ENCODE results near the gene SDK1.

SDK1 gene

DNA sequence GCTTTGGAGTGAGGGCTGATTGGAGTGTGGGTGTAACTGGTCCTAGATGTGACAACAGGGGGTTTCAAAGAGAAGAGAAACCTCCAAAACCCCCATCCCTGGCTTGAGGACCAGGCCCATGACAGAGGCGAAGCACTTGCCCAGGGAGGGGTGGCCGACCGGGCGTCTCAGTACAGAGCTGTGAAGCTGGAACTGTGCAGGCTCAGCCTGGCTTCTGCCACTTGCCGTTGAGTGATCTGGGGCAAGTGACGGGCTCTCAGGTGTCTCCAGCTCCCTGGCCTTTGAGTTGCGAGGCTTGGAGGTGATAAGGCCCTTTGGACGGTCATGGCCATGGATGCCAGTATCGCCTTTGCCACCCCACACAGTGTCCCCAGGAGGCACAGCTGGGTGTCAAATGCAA, 849.7 kb downstream of the SDK1 start:
- ChIA-PET POLR2A (no interaction called here), CTCF (no interaction called here)
- Histone ChIP-seq H3K9me3 (ENCODE audit: control insufficient read depth, insufficient read depth, low read depth, low read length) (no peaks in the 10 kb centered on the region), H3K4me3 (ENCODE audit: low read depth, low read length) (no peak overlapping the region), H3K27ac (ENCODE audit: extremely low read depth, low read depth, low read length) (no peak overlapping the region), H3K4me1 (ENCODE audit: control insufficient read depth, insufficient read depth, low read length) (no peaks in the 10 kb centered on the region), H3K36me3 (ENCODE audit: control insufficient read depth in 2 of 2, insufficient read depth in 1 of 2, low read length in 2 of 2) (peaks cover 0 to 4% of the 10 kb centered on the region in 2 experiments; a peak in 1 of 3 replicates)
- TF ChIP-seq, protein P1, sequence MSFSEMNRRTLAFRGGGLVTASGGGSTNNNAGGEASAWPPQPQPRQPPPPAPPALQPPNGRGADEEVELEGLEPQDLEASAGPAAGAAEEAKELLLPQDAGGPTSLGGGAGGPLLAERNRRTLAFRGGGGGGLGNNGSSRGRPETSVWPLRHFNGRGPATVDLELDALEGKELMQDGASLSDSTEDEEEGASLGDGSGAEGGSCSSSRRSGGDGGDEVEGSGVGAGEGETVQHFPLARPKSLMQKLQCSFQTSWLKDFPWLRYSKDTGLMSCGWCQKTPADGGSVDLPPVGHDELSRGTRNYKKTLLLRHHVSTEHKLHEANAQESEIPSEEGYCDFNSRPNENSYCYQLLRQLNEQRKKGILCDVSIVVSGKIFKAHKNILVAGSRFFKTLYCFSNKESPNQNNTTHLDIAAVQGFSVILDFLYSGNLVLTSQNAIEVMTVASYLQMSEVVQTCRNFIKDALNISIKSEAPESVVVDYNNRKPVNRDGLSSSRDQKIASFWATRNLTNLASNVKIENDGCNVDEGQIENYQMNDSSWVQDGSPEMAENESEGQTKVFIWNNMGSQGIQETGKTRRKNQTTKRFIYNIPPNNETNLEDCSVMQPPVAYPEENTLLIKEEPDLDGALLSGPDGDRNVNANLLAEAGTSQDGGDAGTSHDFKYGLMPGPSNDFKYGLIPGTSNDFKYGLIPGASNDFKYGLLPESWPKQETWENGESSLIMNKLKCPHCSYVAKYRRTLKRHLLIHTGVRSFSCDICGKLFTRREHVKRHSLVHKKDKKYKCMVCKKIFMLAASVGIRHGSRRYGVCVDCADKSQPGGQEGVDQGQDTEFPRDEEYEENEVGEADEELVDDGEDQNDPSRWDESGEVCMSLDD (tag by site-specific recombination; IDR thresholded peaks at IDR 0.05) = no peak
- TF ChIP-seq, protein P2, sequence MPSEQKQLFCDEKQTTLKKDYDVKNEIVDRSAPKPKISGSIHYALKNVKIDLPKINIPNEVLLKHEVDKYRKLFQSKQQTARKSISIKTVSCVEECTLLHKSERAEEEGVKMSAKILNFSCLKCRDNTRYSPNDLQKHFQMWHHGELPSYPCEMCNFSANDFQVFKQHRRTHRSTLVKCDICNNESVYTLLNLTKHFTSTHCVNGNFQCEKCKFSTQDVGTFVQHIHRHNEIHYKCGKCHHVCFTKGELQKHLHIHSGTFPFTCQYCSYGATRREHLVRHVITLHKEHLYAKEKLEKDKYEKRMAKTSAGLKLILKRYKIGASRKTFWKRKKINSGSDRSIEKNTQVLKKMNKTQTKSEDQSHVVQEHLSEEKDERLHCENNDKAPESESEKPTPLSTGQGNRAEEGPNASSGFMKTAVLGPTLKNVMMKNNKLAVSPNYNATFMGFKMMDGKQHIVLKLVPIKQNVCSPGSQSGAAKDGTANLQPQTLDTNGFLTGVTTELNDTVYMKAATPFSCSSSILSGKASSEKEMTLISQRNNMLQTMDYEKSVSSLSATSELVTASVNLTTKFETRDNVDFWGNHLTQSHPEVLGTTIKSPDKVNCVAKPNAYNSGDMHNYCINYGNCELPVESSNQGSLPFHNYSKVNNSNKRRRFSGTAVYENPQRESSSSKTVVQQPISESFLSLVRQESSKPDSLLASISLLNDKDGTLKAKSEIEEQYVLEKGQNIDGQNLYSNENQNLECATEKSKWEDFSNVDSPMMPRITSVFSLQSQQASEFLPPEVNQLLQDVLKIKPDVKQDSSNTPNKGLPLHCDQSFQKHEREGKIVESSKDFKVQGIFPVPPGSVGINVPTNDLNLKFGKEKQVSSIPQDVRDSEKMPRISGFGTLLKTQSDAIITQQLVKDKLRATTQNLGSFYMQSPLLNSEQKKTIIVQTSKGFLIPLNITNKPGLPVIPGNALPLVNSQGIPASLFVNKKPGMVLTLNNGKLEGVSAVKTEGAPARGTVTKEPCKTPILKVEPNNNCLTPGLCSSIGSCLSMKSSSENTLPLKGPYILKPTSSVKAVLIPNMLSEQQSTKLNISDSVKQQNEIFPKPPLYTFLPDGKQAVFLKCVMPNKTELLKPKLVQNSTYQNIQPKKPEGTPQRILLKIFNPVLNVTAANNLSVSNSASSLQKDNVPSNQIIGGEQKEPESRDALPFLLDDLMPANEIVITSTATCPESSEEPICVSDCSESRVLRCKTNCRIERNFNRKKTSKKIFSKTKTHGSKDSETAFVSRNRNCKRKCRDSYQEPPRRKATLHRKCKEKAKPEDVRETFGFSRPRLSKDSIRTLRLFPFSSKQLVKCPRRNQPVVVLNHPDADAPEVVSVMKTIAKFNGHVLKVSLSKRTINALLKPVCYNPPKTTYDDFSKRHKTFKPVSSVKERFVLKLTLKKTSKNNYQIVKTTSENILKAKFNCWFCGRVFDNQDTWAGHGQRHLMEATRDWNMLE (tag by site-specific recombination; conservative IDR thresholded peaks at IDR 0.05; ENCODE audit: low read depth) = no peak
- no peak for TF ChIP-seq ZNF239 (tag by site-specific recombination; IDR thresholded peaks at IDR 0.05)
- TF ChIP-seq SP3 (tag by site-specific recombination; IDR thresholded peaks at IDR 0.05) = no peak
- TF ChIP-seq ZNF529 (tag by site-specific recombination; IDR thresholded peaks at IDR 0.05; ENCODE audit: insufficient replicate concordance) = no peak
- TF ChIP-seq BCL11A (tag by site-specific recombination; IDR thresholded peaks at IDR 0.05; ENCODE audit: low read depth) = no peak
- TF ChIP-seq ZNF423 (tag by site-specific recombination; IDR thresholded peaks at IDR 0.05) = no peak
- no peak for TF ChIP-seq ZNF19 (tag by site-specific recombination; IDR thresholded peaks at IDR 0.05; ENCODE audit: low read depth)
- TF ChIP-seq ZNF626 (tag by site-specific recombination; IDR thresholded peaks at IDR 0.05) = no peak
- TF ChIP-seq ZNF169 (tag by site-specific recombination; IDR thresholded peaks at IDR 0.05) = no peak
- no peak for TF ChIP-seq MEIS1 (CRISPR knock-in tag; IDR thresholded peaks at IDR 0.05; ENCODE audit: borderline replicate concordance)
- TF ChIP-seq EGR2 (tag by site-specific recombination; IDR thresholded peaks at IDR 0.05; ENCODE audit: low read depth) = no peak
- no peak for TF ChIP-seq ZNF157 (tag by site-specific recombination; IDR thresholded peaks at IDR 0.05)
- TF ChIP-seq, protein P3, sequence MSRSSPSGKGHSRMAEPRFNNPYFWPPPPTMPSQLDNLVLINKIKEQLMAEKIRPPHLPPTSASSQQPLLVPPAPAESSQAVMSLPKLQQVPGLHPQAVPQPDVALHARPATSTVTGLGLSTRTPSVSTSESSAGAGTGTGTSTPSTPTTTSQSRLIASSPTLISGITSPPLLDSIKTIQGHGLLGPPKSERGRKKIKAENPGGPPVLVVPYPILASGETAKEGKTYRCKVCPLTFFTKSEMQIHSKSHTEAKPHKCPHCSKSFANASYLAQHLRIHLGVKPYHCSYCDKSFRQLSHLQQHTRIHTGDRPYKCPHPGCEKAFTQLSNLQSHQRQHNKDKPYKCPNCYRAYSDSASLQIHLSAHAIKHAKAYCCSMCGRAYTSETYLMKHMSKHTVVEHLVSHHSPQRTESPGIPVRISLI (tag by site-specific recombination; IDR thresholded peaks at IDR 0.05) = no peak
- no peak for TF ChIP-seq ZNF211 (tag by site-specific recombination; IDR thresholded peaks at IDR 0.05; ENCODE audit: low read depth)
- no peak for TF ChIP-seq ZNF830 (tag by site-specific recombination; IDR thresholded peaks at IDR 0.05; ENCODE audit: low read depth)

DNA sequence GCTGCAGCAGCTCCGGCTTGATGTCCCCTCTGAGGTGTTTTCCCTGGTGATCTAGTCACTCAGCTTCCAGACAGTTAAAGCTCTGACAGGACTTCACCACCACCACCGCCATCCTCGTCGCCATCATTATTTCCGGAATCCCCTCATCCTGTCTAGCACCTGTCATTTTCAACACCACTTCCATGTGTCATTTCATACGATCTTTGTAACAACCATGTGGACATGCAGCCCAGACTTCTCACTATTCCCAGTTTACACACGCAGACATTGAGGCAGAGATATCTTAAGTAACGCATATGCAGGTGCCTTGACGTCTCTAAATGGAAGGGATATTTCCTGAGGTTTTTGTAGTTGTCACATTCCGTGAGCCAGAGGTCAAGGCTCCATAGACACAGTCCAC, 850.5 kb downstream of the SDK1 start:
- no peaks in the 10 kb centered on the region for H3K36me3 ChIP-seq (ENCODE audit: control insufficient read depth in 2 of 2, insufficient read depth in 1 of 2, low read length in 2 of 2)
- H3K9me3 ChIP-seq (ENCODE audit: control insufficient read depth, insufficient read depth, low read depth, low read length) = no peaks in the 10 kb centered on the region
- H3K4me1 ChIP-seq (ENCODE audit: control insufficient read depth, insufficient read depth, low read length) = no peaks in the 10 kb centered on the region
- H3K4me3 ChIP-seq (ENCODE audit: low read depth, low read length) = no peak overlapping the region
- CTCF ChIA-PET = interaction anchor here (0.7 kb wide), 1 partner anchor 753 kb away, joined by 3 read pairs; no protein-coding TSS in a partner anchor
- no peak overlapping the region for H3K27ac ChIP-seq (ENCODE audit: extremely low read depth, low read depth, low read length)
- POLR2A ChIA-PET = no interaction called here
- TF ChIP-seq, protein P4, sequence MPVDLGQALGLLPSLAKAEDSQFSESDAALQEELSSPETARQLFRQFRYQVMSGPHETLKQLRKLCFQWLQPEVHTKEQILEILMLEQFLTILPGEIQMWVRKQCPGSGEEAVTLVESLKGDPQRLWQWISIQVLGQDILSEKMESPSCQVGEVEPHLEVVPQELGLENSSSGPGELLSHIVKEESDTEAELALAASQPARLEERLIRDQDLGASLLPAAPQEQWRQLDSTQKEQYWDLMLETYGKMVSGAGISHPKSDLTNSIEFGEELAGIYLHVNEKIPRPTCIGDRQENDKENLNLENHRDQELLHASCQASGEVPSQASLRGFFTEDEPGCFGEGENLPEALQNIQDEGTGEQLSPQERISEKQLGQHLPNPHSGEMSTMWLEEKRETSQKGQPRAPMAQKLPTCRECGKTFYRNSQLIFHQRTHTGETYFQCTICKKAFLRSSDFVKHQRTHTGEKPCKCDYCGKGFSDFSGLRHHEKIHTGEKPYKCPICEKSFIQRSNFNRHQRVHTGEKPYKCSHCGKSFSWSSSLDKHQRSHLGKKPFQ (tag by site-specific recombination; IDR thresholded peaks at IDR 0.05) = no peak
- TF ChIP-seq ZFP69B (tag by site-specific recombination; IDR thresholded peaks at IDR 0.05) = no peak
- no peak for TF ChIP-seq SP3 (tag by site-specific recombination; IDR thresholded peaks at IDR 0.05)
- TF ChIP-seq ZNF514 (tag by site-specific recombination; IDR thresholded peaks at IDR 0.05) = no peak
- TF ChIP-seq REPIN1 (tag by site-specific recombination; IDR thresholded peaks at IDR 0.05; ENCODE audit: low read depth) = no peak
- TF ChIP-seq, protein P5, sequence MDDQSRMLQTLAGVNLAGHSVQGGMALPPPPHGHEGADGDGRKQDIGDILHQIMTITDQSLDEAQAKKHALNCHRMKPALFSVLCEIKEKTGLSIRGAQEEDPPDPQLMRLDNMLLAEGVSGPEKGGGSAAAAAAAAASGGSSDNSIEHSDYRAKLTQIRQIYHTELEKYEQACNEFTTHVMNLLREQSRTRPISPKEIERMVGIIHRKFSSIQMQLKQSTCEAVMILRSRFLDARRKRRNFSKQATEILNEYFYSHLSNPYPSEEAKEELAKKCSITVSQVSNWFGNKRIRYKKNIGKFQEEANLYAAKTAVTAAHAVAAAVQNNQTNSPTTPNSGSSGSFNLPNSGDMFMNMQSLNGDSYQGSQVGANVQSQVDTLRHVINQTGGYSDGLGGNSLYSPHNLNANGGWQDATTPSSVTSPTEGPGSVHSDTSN (CRISPR knock-in tag; IDR thresholded peaks at IDR 0.05) = no peak
- TF ChIP-seq, protein P6, sequence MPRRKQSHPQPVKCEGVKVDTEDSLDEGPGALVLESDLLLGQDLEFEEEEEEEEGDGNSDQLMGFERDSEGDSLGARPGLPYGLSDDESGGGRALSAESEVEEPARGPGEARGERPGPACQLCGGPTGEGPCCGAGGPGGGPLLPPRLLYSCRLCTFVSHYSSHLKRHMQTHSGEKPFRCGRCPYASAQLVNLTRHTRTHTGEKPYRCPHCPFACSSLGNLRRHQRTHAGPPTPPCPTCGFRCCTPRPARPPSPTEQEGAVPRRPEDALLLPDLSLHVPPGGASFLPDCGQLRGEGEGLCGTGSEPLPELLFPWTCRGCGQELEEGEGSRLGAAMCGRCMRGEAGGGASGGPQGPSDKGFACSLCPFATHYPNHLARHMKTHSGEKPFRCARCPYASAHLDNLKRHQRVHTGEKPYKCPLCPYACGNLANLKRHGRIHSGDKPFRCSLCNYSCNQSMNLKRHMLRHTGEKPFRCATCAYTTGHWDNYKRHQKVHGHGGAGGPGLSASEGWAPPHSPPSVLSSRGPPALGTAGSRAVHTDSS (tag by site-specific recombination; IDR thresholded peaks at IDR 0.05) = no peak
- no peak for TF ChIP-seq ZNF175 (tag by site-specific recombination; IDR thresholded peaks at IDR 0.05)

Data from HEK293 (cell line).